DMS53 treated with DMSO at 0.1 percent for 48 hours (cell line): Measurements from ENCODE around the gene AMN.

ENCODE experiments used
- DNase-seq: peaks from one replicate; lab custom pipeline; 2025; ENCODE audit not compliant: unreplicated experiment; lab: John Stamatoyannopoulos, UW

The AMN gene

GRCh38 chr14:102898776-102899515 is 23.5 kb upstream of the AMN start:
- no peak for DNase-seq

- no peak for DNase-seq
These were observed 23.0 kb upstream of the AMN start for GRCh38 chr14:102899516-102899900.

DNA sequence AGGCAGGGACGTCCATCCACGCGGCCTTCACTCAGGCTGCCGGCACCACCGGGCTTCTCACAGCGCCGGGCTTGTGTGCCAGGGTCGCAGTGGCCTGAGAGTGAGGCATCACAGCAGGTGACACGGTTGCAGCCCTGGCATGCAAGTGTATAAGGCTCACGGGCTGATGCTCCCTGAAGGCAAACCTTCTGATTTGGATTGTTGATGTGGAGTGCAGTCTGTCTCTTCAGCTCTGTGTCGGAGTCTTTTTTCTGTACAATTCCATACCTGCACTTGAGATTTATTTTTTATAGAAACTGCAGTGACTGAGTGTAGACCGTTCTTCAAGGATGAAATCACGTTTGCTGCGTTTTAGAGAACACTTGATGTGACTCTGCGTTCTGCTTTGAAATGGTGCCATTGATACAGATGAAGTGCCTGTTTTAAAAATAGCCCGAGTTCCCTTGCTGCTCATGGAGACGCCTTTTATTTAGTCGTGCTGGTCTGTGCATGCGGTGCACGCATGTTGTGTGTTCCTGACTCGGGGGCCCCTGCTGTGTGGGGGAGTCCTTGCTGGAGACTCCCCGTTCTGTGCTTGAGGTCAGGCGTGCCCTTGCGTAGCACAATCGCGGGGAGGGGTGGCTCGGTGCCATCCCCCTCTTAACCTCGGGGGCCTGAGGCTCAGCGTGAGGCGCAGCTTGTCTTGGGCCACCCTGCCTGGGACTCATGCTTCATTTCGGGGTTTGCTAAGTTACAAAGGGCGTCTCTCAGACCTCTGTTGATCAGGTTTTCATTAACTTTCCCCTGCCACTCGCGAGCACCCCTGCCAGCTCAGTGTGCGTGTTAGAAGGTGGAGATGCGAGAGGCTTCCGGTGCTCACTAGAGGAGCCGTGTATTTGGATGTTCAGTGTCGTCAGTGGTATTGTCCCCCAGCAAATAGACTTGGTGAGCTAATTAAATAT is 21.6 kb upstream of the AMN start:
- DNase-seq: no peak

GRCh38 chr14:102901633-102902032 is 20.8 kb upstream of the AMN start:
- no peak for DNase-seq

- DNase-seq: no peak
These were observed 20.4 kb upstream of the AMN start for GRCh38 chr14:102902086-102902485.

DNA sequence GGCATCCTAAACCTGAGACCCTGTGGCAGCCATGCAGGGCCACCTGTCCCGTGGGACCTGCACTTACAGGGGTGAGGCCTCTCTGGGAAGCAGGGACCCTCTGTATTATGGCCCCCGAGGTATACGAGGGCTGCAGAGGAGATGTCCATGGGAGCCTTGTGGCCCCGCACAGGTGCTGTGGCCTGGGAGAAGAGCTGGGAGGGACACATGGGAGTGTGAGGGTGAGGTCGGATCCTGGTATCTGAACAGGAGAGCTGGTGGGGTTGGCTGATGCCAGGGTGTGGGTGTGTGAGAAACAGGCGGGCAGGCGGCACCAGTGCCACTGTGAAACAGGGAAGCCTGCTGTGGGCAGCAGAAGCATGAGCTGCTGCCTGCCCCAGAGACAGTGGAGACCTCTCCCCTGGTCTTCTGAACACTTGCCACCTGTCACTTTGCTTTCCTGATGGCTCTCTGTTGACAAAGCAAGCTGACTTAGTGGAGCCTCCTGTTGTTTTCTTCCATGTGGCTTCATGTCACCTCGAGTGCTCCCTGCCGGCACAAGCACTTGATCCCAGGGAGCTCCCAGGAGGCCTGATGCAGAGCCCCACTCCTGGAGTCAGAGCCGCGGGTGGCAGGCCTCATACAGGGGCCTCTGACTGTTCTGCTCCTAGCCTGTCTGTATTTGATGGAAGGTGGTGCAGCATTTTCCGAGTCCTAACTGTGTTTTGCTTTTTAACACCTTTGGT is 19.8 kb upstream of the AMN start:
- DNase-seq: no peak

GRCh38 chr14:102903248-102903888 is 19.1 kb upstream of the AMN start:
- DNase-seq: no peak

- DNase-seq: no peak
These were observed 18.5 kb upstream of the AMN start for GRCh38 chr14:102903889-102904512.

DNA sequence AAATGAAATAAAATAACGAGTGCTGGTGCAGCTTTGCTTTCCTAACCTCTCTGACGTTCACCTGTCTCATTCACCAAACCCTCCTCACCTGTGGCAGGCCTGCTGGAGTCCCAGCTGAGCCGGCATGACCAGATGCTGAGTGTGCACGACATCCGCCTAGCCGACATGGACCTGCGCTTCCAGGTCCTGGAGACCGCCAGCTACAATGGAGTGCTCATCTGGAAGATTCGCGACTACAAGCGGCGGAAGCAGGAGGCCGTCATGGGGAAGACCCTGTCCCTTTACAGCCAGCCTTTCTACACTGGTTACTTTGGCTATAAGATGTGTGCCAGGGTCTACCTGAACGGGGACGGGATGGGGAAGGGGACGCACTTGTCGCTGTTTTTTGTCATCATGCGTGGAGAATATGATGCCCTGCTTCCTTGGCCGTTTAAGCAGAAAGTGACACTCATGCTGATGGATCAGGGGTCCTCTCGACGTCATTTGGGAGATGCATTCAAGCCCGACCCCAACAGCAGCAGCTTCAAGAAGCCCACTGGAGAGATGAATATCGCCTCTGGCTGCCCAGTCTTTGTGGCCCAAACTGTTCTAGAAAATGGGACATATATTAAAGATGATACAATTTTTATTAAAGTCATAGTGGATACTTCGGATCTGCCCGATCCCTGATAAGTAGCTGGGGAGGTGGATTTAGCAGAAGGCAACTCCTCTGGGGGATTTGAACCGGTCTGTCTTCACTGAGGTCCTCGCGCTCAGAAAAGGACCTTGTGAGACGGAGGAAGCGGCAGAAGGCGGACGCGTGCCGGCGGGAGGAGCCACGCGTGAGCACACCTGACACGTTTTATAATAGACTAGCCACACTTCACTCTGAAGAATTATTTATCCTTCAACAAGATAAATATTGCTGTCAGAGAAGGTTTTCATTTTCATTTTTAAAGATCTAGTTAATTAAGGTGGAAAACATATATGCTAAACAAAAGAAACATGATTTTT is 17.1 kb upstream of the AMN start:
- no peak for DNase-seq

- no peak for DNase-seq
These were observed 15.7 kb upstream of the AMN start for GRCh38 chr14:102906616-102907302.

GRCh38 chr14:102907303-102907844 is 15.1 kb upstream of the AMN start:
- no peak for DNase-seq

DNA sequence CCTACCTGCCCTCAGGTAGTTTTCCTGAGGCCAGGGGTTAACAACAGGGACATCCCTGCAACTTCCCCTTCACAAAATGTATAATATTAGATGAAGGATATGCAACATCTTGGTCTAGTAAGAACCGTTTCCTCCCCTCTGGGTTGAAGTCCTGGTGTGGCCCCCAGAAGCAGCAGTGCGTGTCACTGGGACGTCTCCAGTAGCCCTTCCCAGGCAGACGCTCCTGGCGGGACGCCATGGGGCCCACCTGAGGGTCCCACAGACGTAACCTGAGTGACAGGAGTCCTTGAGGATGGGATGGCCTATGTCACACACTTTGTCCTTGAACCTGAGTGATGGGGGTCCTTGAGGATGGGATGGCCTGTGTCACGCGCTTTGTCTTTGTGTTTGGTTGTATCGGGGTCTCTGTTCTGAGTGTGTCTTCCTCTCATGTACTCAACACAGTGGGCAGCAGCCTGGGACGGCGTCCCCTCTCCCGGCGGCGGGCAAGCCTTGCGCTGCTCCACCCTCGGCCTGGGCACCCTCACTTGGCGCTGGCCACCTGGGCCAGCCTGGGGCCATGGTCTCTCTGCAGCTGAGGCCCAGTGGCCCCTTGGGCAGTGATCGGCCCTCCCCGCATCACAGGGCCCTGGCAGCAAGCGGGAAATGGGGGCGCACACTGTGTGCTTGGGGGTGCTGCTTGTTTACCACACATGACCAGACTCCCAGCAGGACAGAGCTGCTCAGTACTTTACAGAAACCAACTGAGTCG is 14.3 kb upstream of the AMN start:
- DNase-seq: no peak

DNA sequence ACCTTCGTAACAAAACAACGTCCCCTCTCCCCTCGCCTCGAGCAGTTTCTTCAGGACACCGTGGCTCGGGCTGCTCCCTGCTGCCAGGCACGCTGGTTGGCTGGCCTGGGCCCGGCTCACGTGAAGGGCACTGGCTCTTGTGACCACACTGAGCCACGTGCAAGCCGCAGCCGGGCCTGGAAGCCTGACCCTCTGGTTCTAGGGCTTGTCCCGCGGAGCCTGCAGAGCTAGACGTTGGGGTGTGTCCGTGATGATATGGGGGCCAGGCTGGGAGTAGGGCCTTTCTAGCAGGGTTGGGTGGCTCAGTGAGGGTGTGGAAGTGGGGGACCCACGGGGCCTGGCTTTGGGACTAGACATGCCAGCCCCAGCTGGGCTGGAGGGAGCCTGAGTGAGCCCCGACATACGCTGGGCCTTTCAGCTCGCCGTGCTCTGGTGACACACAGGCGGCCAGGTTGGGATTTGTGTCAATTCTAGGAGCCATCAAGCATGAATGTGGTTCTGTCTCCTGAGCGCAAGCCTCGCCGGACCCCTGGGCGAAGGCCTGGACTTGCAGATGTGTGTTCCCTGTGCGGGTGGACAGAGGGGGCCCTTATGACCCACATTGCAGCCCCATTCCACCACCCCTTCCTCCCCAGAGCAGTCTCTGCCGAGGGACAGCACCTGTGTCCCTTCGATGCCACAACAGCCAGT is 13.6 kb upstream of the AMN start:
- DNase-seq: no peak

- DNase-seq: no peak
These were observed 13.0 kb upstream of the AMN start for GRCh38 chr14:102909462-102909861.

GRCh38 chr14:102909911-102910310 is 12.6 kb upstream of the AMN start:
- DNase-seq: no peak

GRCh38 chr14:102910442-102910841 is 12.0 kb upstream of the AMN start:
- DNase-seq: no peak

DNA sequence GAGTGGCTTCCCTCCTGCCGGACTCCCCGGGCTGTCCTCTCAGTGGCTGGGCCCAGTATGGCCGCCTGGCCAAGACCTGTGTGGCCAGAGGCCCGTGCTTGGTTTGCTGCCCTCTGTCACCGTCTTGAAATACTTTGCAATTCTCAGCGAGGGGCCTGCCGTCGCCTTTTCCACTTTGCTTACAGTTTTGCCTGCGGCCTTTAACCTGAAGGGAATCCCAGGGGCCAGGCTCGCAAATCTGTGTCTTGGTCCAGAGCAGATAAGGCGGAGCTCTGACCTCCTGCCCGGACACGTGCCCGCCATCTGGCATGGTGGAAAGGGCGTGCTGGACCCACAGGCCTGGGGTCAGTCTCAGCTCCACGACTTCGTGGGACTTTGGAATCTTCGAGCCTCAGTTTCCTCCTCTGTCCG is 10.9 kb upstream of the AMN start:
- DNase-seq: no peak
